MM.1S (cell line): Measurements from ENCODE around the gene NTN1.

Source experiments
- DNase-seq: peaks from one replicate; pipeline ENCODE4 v3.0.0-alpha.2; 2015
- H2AFZ ChIP-seq: fragments of 300-600 bp; sonication (generic); 2 replicates; pipeline ENCODE4 v1.6.0; 2016; ENCODE audit warnings: antibody characterized with exemption, low read length
- H3F3A ChIP-seq: fragments of 300-600 bp; sonication (generic); 2 replicates; pipeline ENCODE4 v1.6.1; 2016; ENCODE audit warnings: mild to moderate bottlenecking, antibody characterized with exemption, low read length, moderate library complexity, mixed read lengths; ENCODE audit not compliant: insufficient read depth
- H3K27ac ChIP-seq: fragments of 300-600 bp; sonication (generic); 2 replicates; pipeline ENCODE4 v1.5.1; 2016; ENCODE audit warnings: mild to moderate bottlenecking, low read length
- H3K27me3 ChIP-seq: fragments of 300-600 bp; sonication (generic); replicated peaks from 2 replicates; pipeline ENCODE4 v1.6.0; 2016; ENCODE audit warnings: low read length; ENCODE audit not compliant: insufficient read depth
- H3K36me3 ChIP-seq: fragments of 300-600 bp; sonication (generic); replicated peaks from 2 replicates; pipeline ENCODE4 v1.6.1; 2016; ENCODE audit warnings: mild to moderate bottlenecking, low read length, mixed read lengths; ENCODE audit not compliant: insufficient read depth
- H3K4me1 ChIP-seq: fragments of 300-600 bp; sonication (generic); 2 replicates; pipeline ENCODE4 v1.6.1; 2016; ENCODE audit warnings: low read length, mixed read lengths
- H3K4me2 ChIP-seq: fragments of 300-600 bp; sonication (generic); 2 replicates; pipeline ENCODE4 v1.6.0; 2016; ENCODE audit warnings: low read depth, low read length
- H3K4me3 ChIP-seq: fragments of 300-600 bp; sonication (generic); 2 replicates; pipeline ENCODE4 v1.5.1; 2016; ENCODE audit warnings: low read length, mixed read lengths
- H3K79me2 ChIP-seq: fragments of 300-600 bp; sonication (generic); 2 replicates; pipeline ENCODE4 v1.6.1; 2016; ENCODE audit warnings: mixed run types, low read length, mixed read lengths
- H3K9ac ChIP-seq: fragments of 300-600 bp; sonication (generic); 2 replicates; pipeline ENCODE4 v1.6.1; 2016; ENCODE audit warnings: low read length, mixed read lengths
- H3K9me2 ChIP-seq: fragments of 300-600 bp; sonication (generic); replicated peaks from 2 replicates; pipeline ENCODE4 v1.6.1; 2016; ENCODE audit warnings: mild to moderate bottlenecking, low read length, mixed read lengths; ENCODE audit not compliant: insufficient read depth
- H3K9me3 ChIP-seq: fragments of 300-600 bp; sonication (generic); replicated peaks from 2 replicates; pipeline ENCODE4 v1.6.1; 2016; ENCODE audit warnings: mild to moderate bottlenecking, low read length, mixed read lengths; ENCODE audit not compliant: insufficient read depth
- H4K20me1 ChIP-seq: fragments of 300-600 bp; sonication (generic); 2 replicates; pipeline ENCODE4 v1.6.1; 2016; ENCODE audit warnings: mild to moderate bottlenecking, low read length, moderate library complexity, mixed read lengths; ENCODE audit not compliant: insufficient read depth
- EZH2 ChIP-seq: fragments of 300-600 bp; sonication (generic); optimal IDR thresholded peaks from 2 replicates; pipeline ENCODE3; 2017; ENCODE audit warnings: low read depth, mild to moderate bottlenecking, antibody characterized with exemption, low read length, mixed read lengths
- EZH2phosphoT487 ChIP-seq: fragments of 300-600 bp; sonication (generic); IDR thresholded peaks from 2 replicates; pipeline ENCODE4 v1.6.1; 2018; ENCODE audit warnings: antibody characterized with exemption, low read length
- TF ChIP-seq, protein P1 (sequence below): fragments of 300-600 bp; sonication (generic); IDR thresholded peaks from 2 replicates; pipeline ENCODE4 v1.5.1; 2016; ENCODE audit warnings: antibody characterized with exemption, low read length, mixed read lengths

The NTN1 gene

DNA sequence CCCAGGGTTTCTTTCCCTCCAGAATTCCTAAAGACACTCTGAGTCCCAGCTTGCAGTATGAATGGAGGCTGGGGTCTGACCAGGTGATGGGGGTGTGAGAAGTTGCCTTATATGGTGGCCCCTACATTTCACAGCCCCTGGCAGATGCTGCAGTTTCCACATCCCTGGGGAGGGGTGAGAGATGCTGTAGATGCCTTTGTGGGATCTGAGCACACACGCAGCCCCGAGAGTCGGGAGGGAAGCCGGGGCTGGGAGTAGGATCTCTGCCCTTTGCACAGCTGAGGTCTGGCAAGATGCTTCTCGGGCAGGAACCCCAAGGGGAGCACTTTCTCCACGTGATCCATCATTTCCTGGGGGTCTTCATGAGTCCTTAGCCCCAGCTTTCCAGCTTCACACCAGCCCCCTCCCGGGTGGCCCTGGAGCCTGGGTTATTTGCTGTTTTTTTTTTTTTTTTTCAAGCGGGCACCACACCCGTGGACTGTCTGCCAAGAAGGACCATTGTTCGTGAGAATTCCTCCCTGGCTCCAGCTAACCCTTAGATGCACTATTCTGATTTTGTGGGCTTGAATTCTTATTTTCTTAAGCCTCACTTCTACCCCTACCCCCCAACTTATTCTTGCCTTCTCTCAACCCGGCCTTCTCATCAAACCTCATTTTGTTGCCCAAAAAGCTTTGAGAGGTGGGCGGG, 50.6 kb downstream of the NTN1 start:
- Histone ChIP-seq H3K9me2 (no peaks in the 10 kb centered on the region), H3K79me2 (no peaks in the 10 kb centered on the region), H3K27ac (no peak overlapping the region), H3K36me3 (no peaks in the 10 kb centered on the region), H3K4me1 (no peaks in the 10 kb centered on the region), H3K9ac (no peak overlapping the region), H2AFZ (no peak overlapping the region), H3K4me3 (no peak overlapping the region), H3K9me3 (no peaks in the 10 kb centered on the region), H4K20me1 (no peaks in the 10 kb centered on the region), H3F3A (no peaks in the 10 kb centered on the region), H3K27me3 (peaks cover 55% of the 10 kb centered on the region), H3K4me2 (no peak overlapping the region)
- TF ChIP-seq EZH2phosphoT487 (no peak), EZH2 (no peak)
- TF ChIP-seq, protein P1, sequence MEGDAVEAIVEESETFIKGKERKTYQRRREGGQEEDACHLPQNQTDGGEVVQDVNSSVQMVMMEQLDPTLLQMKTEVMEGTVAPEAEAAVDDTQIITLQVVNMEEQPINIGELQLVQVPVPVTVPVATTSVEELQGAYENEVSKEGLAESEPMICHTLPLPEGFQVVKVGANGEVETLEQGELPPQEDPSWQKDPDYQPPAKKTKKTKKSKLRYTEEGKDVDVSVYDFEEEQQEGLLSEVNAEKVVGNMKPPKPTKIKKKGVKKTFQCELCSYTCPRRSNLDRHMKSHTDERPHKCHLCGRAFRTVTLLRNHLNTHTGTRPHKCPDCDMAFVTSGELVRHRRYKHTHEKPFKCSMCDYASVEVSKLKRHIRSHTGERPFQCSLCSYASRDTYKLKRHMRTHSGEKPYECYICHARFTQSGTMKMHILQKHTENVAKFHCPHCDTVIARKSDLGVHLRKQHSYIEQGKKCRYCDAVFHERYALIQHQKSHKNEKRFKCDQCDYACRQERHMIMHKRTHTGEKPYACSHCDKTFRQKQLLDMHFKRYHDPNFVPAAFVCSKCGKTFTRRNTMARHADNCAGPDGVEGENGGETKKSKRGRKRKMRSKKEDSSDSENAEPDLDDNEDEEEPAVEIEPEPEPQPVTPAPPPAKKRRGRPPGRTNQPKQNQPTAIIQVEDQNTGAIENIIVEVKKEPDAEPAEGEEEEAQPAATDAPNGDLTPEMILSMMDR = no peak
- DNase-seq = no peak

DNA sequence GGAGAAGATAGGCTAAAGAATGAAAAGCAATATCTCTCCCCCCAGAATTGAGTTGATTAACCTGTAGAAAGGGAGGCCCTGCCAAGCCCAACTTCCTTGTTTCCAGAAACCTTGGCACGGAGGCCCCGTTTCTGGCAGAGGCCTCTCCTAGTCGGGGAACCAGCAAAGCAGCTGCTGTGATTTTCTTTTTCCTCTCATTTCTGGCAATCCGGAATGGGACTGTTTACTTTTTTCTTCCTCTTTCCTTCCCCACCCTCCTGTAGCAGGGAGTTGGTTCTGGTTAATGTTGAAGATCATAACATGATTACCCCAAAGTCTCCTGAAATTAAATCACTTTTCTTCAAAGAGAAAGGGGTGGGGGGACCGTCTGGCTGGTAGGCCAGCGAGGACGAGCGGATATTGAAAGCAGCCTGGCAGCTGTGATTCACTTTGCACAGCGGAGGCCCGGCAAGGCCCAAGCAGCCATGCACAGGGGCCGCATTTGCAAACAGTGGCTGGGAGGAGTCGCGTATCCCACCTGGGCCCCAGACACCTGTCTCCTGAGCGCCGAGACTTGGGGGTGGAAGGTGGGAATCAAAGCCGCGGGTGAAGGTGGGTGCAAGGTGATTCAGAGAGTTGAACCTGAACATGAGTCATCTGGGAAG, 51.5 kb downstream of the NTN1 start:
- H4K20me1 ChIP-seq = no peaks in the 10 kb centered on the region
- no peak for DNase-seq
- no peak overlapping the region for H3K4me2 ChIP-seq
- no peaks in the 10 kb centered on the region for H3F3A ChIP-seq
- peaks cover 49% of the 10 kb centered on the region for H3K27me3 ChIP-seq
- H3K9me3 ChIP-seq = no peaks in the 10 kb centered on the region
- H3K9ac ChIP-seq = no peak overlapping the region
- no peak overlapping the region for H2AFZ ChIP-seq
- H3K36me3 ChIP-seq = no peaks in the 10 kb centered on the region
- H3K79me2 ChIP-seq = no peaks in the 10 kb centered on the region
- H3K9me2 ChIP-seq = no peaks in the 10 kb centered on the region
- no peak overlapping the region for H3K27ac ChIP-seq
- no peaks in the 10 kb centered on the region for H3K4me1 ChIP-seq
- TF ChIP-seq, protein P1 = no peak
- H3K4me3 ChIP-seq = no peak overlapping the region

DNA sequence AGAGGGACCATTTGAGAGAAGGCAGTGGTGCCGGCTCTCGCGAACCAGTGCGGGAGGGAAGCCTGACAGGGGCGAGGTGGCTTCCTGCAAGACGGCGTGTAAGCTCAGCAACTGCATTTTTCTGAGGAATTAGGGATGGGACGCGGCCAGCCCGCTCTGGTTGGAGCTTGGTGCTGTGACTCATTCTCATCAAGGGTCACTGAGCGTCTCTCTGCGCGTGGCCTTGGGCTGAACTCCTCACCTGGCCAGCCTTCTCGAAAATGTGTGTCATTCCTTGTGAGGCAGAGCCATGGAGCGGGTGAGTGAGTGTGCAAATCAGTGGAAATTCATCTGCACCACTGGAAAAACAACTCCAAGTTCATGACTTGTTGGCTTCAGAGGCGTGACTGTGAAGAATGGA, 52.8 kb downstream of the NTN1 start:
- Histone ChIP-seq H3K4me1 (no peaks in the 10 kb centered on the region), H3K79me2 (no peaks in the 10 kb centered on the region), H3K9ac (no peak overlapping the region), H3K4me3 (no peak overlapping the region), H3K36me3 (no peaks in the 10 kb centered on the region), H3F3A (no peaks in the 10 kb centered on the region), H3K27ac (no peak overlapping the region), H2AFZ (no peak overlapping the region), H3K9me2 (no peaks in the 10 kb centered on the region), H3K9me3 (no peaks in the 10 kb centered on the region), H3K4me2 (no peak overlapping the region), H3K27me3 (peaks cover 43% of the 10 kb centered on the region), H4K20me1 (no peaks in the 10 kb centered on the region)
- TF ChIP-seq, protein P1 = no peak
- no peak for TF ChIP-seq EZH2
- no peak for TF ChIP-seq EZH2phosphoT487
- DNase-seq = no peak
